Loucy (cell line): Measurements from ENCODE around the gene CEP63.

Experiments
- H2AFZ ChIP-seq: fragments of 200-600 bp; sonication (generic); 2 replicates; pipeline ENCODE4 v1.6.0; 2016; ENCODE audit warnings: antibody characterized with exemption, mild to moderate bottlenecking, low read length, moderate library complexity
- H3F3A ChIP-seq: fragments of 200-600 bp; 2 replicates; pipeline ENCODE4 v1.6.0; 2016; ENCODE audit warnings: antibody characterized with exemption, low read depth, mild to moderate bottlenecking
- H3K27me3 ChIP-seq: fragments of 200-600 bp; sonication (generic); 2 replicates; pipeline ENCODE4 v1.6.1; 2014; ENCODE audit warnings: low read length, mild to moderate bottlenecking; ENCODE audit not compliant: insufficient read depth, poor library complexity, severe bottlenecking
- H3K36me3 ChIP-seq: fragments of 200-600 bp; sonication (generic); 2 replicates; pipeline ENCODE4 v1.6.1; 2016; ENCODE audit warnings: low read length; ENCODE audit not compliant: insufficient read depth
- H3K4me1 ChIP-seq: fragments of 200-600 bp; sonication (generic); 2 replicates; pipeline ENCODE4 v1.5.1; 2014; ENCODE audit warnings: low read length, mild to moderate bottlenecking; ENCODE audit not compliant: insufficient read depth, poor library complexity, severe bottlenecking
- H3K4me2 ChIP-seq: fragments of 200-600 bp; sonication (generic); 2 replicates; pipeline ENCODE4 v1.6.0; 2014; ENCODE audit warnings: antibody characterized with exemption, low read length, low read depth, mild to moderate bottlenecking; ENCODE audit not compliant: poor library complexity, severe bottlenecking
- H3K4me3 ChIP-seq: fragments of 200-600 bp; sonication (generic); 2 replicates; pipeline ENCODE4 v1.5.1; 2014; ENCODE audit warnings: low read length, mild to moderate bottlenecking, mixed read lengths; ENCODE audit not compliant: poor library complexity, severe bottlenecking
- H3K79me2 ChIP-seq: fragments of 200-600 bp; sonication (generic); 2 replicates; pipeline ENCODE4 v1.6.1; 2014; ENCODE audit warnings: low read length; ENCODE audit not compliant: insufficient read depth
- H3K9ac ChIP-seq: fragments of 200-600 bp; sonication (generic); 2 replicates; pipeline ENCODE4 v1.6.0; 2014; ENCODE audit warnings: mild to moderate bottlenecking, low read depth, low read length, moderate library complexity; ENCODE audit not compliant: poor library complexity, severe bottlenecking
- H3K9me2 ChIP-seq: fragments of 200-600 bp; sonication (generic); replicated peaks from 2 replicates; pipeline ENCODE4 v1.6.1; 2016; ENCODE audit warnings: low read depth, low read length, mixed read lengths
- H3K9me3 ChIP-seq: fragments of 200-600 bp; sonication (generic); 2 replicates; pipeline ENCODE4 v1.6.1; 2014; ENCODE audit warnings: mild to moderate bottlenecking, antibody characterized with exemption, low read length, low read depth; ENCODE audit not compliant: insufficient read depth
- H4K20me1 ChIP-seq: fragments of 200-600 bp; sonication (generic); 2 replicates; pipeline ENCODE4 v1.6.0; 2014; ENCODE audit warnings: antibody characterized with exemption, low read length, mild to moderate bottlenecking; ENCODE audit not compliant: insufficient read depth, poor library complexity, severe bottlenecking
- CTCF ChIP-seq: fragments of 200-600 bp; sonication (generic); conservative IDR thresholded peaks from 2 replicates; pipeline ENCODE4 v1.5.1; 2014; ENCODE audit warnings: mild to moderate bottlenecking, antibody characterized with exemption, low read length
- EZH2phosphoT487 ChIP-seq: fragments of 200-600 bp; IDR thresholded peaks from 2 replicates; pipeline ENCODE4 v1.6.1; 2018; ENCODE audit warnings: antibody characterized with exemption, mild to moderate bottlenecking, moderate library complexity, borderline replicate concordance

The CEP63 gene

GRCh38 chr3:134464064-134464688 is 21.7 kb upstream of the CEP63 start:
- H3K4me3 ChIP-seq: no peak overlapping the region
- no peaks in the 10 kb centered on the region for H3K9me2 ChIP-seq
- no peak overlapping the region for H3K4me2 ChIP-seq
- no peaks in the 10 kb centered on the region for H3K79me2 ChIP-seq
- no peaks in the 10 kb centered on the region for H3K27me3 ChIP-seq
- no peak overlapping the region for H3K9ac ChIP-seq
- H3K9me3 ChIP-seq: no peaks in the 10 kb centered on the region
- TF ChIP-seq CTCF (no peak), EZH2phosphoT487 (no peak)
- no peaks in the 10 kb centered on the region for H3F3A ChIP-seq
- H3K36me3 ChIP-seq: no peaks in the 10 kb centered on the region
- H4K20me1 ChIP-seq: no peaks in the 10 kb centered on the region
- no peaks in the 10 kb centered on the region for H3K4me1 ChIP-seq
- H2AFZ ChIP-seq: no peak overlapping the region

GRCh38 chr3:134464689-134465365 is 21.0 kb upstream of the CEP63 start:
- Histone ChIP-seq H3K27me3 (no peaks in the 10 kb centered on the region), H3K9me2 (no peaks in the 10 kb centered on the region), H4K20me1 (no peaks in the 10 kb centered on the region), H2AFZ (no peak overlapping the region), H3K9me3 (no peaks in the 10 kb centered on the region), H3K79me2 (no peaks in the 10 kb centered on the region), H3K4me2 (no peak overlapping the region), H3K9ac (no peak overlapping the region), H3K36me3 (no peaks in the 10 kb centered on the region), H3K4me3 (no peak overlapping the region), H3K4me1 (no peaks in the 10 kb centered on the region), H3F3A (no peaks in the 10 kb centered on the region)
- TF ChIP-seq EZH2phosphoT487: no peak
- TF ChIP-seq CTCF: no peak

GRCh38 chr3:134466331-134466730 is 19.5 kb upstream of the CEP63 start:
- H3K9me3 ChIP-seq: no peaks in the 10 kb centered on the region
- H3F3A ChIP-seq: no peaks in the 10 kb centered on the region
- H3K79me2 ChIP-seq: no peaks in the 10 kb centered on the region
- H3K9me2 ChIP-seq: no peaks in the 10 kb centered on the region
- no peaks in the 10 kb centered on the region for H3K4me1 ChIP-seq
- H2AFZ ChIP-seq: no peak overlapping the region
- TF ChIP-seq CTCF (no peak), EZH2phosphoT487 (no peak)
- H3K4me3 ChIP-seq: no peak overlapping the region
- H4K20me1 ChIP-seq: no peaks in the 10 kb centered on the region
- no peaks in the 10 kb centered on the region for H3K36me3 ChIP-seq
- H3K4me2 ChIP-seq: no peak overlapping the region
- H3K9ac ChIP-seq: no peak overlapping the region
- no peaks in the 10 kb centered on the region for H3K27me3 ChIP-seq
